HG02938 (cell line): Measurements from ENCODE around the gene GCAT.

Experiments used
- ATAC-seq: cut with Tn5 transposase; IDR thresholded peaks from one replicate; pipeline ENCODE4 v1.9.1; 2021; ENCODE audit warnings: mild to moderate bottlenecking, moderate library complexity; ENCODE audit not compliant: unreplicated experiment

Gene GCAT

GRCh38 chr22:37807410-37808293 lies at the start of gene GCAT:
TSS of gene GCAT (plus strand) at chr22:37807934. CDS start at chr22:37807968, 34 bp downstream.
- ATAC-seq: peak; percentile 66

GRCh38 chr22:37758694-37759093 lies 49.0 kb upstream of the GCAT start:
- no peak for ATAC-seq

- ATAC-seq: no peak
Observed at GRCh38 chr22:37759281-37759680, 48.5 kb upstream of the GCAT start.

GRCh38 chr22:37760152-37760551 lies 47.6 kb upstream of the GCAT start:
- ATAC-seq: no peak

GRCh38 chr22:37762389-37762836 lies 45.3 kb upstream of the GCAT start:
- no peak for ATAC-seq

GRCh38 chr22:37763012-37763411 lies 44.7 kb upstream of the GCAT start:
- ATAC-seq: no peak

DNA sequence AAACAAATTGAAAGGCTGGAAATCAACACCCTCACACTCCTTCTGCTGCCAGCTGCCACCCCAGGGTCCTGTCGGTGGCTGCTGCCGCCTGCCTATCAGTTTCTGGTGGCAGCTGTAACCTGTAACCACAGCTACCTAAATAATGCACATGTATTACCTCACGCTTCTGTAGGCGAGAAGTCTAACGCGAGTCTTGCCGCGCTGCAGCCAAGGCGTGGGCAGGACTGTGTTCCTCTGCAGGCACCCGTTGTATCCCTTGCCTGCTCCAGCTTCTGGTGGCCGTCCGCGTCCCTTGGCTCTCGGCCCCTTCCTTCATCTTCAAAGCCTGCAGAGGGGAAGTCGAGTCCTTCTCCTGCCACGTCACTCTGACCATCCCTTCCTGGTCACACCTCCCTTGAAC lies 44.1 kb upstream of the GCAT start:
- ATAC-seq: no peak

DNA sequence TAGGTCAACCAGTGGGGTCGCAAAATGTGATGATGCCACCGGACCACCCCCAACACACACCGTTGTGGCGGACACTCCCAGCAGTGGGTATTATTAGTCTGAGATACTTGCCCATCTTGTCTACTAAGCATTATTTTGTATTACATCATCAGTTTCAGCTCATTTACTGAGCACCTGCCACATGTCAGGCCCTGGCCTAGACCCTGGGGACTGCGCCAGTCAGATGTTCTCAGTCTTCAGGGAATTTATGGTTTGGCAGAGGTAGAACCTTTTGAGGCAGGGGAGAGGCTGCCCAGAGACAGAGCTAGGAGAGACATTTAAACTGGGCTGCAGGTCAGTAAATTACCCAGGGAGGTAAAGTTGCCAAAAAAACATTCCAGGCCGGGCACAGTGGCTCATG lies 43.1 kb upstream of the GCAT start:
- ATAC-seq: no peak

DNA sequence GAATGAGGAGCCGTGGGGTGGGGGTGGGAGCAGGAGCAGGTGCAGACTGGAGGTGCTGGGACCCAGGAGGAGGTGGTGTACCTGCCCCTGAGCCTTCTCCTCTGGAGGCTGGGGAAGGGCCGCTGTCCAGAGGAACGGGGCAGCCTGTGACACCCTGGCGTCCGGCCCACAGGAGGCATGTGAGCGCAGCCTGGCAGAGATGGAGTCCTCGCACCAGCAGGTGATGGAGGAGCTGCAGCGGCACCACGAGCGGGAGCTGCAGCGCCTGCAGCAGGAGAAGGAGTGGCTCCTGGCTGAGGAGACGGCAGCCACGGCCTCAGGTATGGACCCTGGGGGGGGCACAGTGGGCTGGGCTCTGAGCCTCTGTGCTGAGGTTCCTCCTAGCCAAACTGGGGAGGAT lies 42.2 kb upstream of the GCAT start:
- ATAC-seq: no peak

- ATAC-seq: no peak
Observed at GRCh38 chr22:37765953-37766576, 41.7 kb upstream of the GCAT start.

DNA sequence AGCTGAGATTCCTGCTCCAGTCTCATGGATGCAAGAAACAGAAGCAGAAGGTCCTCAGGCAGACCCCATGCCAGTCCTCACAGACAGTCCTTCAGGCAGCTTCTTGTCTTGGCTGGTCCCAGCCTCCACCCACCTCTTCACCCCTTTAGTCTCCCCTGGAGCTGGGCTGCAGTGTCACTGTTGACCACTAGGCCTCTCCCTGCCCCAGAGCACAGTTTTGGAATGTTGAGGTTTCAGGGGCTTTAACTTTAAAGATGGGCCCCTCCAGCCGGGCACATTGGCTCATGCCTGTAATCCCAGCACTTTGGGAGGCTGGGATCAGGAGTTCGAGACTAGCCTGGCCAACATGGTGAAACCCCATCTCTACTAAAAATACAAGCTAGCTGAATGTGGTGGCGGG lies 39.5 kb upstream of the GCAT start:
- no peak for ATAC-seq

- ATAC-seq: no peak
Observed at GRCh38 chr22:37769056-37769455, 38.7 kb upstream of the GCAT start.

- ATAC-seq: no peak
Observed at GRCh38 chr22:37771081-37771480, 36.7 kb upstream of the GCAT start.

DNA sequence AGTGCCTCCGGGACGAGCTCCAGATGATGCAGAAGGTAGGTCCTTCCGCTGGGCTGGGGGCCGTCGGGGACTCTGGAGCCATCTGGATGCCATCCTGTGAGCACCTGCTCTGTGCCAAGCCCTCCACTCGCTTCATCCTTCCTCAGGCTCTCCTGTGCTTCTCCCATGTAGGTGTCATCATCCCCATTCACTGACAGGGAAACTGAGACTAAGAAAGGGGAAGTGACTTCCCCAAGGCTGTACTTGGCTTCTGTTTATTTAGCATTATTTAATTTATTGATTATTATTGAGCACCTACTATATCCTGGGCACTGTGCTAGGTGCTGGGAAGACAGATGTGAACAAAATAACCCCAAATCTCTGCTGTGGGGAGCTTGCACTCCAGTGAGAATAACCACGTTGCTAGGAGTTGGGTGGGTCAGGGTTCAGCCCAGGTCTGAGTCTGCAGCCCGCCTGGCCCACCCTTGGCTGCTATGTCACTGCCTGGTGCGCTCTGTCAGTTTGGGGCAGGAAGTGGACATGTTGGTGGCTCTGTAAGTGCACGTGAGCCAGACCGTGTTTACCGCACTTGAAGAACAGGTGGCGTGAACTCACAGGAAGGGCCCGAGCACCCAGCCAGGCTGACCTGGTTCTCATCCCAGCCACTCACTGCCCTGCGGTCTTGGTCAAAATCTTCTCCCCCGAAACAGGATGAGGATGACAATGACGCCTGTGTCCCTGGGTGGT lies 35.9 kb upstream of the GCAT start:
- no peak for ATAC-seq

GRCh38 chr22:37774728-37775127 lies 33.0 kb upstream of the GCAT start:
- ATAC-seq: no peak

DNA sequence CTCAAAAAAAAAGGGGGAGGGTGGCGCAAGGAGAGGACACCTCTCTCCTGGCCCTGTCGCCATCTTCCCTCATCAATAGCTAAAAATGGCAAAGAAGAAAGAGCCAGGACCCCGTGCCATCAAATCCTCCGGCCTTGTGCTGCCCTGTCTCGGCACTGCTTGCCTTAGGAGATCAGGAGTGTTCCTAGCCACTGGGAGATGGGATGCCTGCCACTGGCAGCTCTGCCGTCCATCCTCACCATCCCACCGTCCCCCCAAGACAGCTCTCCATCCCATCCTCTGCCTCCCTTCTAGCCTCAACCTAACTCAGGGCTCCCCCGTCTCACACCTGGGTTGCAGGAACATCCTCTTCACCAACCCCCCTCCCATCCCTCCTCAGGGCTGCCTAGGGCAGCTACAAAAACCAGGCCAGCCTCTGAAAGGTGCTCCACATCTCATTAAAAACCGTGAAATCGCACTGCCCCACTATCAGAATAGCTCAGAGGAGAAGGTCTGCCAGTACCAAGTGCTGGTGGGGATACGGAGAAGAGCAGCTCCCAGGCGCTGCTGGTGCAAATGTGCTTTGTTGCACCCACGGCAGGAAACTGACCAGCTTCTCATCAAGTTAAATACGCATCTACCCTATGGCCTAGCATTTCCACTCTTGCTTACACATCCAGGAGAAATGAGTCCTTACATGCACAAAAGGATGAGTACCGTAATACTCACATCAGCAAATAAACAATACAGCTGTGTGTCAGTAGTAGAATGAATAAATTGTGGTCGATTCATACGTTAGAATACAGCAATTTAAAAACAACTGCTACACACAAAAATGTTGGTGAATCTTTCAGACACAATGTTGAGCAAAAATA lies 31.7 kb upstream of the GCAT start:
- no peak for ATAC-seq

DNA sequence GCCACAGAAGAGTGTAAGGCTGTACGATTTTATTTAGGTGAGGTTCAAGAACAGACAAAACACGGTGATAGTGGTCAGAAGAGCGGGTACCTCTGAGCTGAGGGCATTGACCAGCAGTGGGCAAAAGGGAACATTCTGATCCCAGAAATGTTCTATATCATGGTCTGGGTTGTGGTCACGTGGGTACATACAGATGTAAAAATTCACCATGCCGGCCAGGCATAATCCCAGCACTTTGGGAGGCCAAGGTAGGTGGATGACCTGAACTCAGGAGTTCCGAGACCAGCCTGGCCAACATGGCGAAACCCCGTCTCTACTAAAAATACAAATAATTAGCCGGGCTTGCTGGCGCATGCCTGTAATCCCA lies 31.1 kb upstream of the GCAT start:
- no peak for ATAC-seq

DNA sequence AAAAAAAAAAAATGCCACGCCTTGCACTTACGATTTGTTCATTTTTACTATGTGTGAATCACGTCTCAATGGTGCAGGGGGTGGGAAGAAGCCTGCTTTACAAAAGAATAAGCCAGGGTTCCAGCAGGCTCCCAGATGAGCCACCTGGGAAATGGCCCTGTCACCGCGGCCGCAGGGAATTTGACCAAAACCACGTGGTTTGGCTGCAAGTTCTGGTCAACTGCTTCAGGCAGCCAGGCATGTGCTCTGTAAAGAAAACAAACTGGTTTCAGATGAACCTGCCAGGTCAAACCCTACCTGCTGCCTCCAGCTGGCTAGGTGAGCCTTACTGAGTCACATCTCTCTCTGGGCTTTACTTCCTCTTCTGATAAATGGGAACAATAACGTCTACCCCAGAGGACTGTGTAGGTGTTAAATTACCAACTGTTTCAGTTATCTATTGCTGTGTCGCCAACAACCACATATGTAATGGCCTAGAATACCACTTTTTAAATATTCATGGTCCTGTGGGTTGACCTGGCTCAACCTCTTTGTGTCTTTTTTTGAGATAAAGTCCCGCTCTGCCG lies 30.5 kb upstream of the GCAT start:
- no peak for ATAC-seq

GRCh38 chr22:37778370-37779009 lies 29.2 kb upstream of the GCAT start:
- no peak for ATAC-seq

GRCh38 chr22:37781434-37782059 lies 26.2 kb upstream of the GCAT start:
- no peak for ATAC-seq
